Mononuclear cell (primary cell): ENCODE results near the gene RCVRN. TPM values are rescaled to one million over a fixed set of nuclear protein-coding genes. Genes with fewer than 3 reads are reported as not detected.

Experiments
- H3K27me3 ChIP-seq: 2 replicates; pipeline ENCODE4 v1.6.0; 2011; ENCODE audit warnings: low read length, control low read depth; ENCODE audit not compliant: insufficient read depth
- H3K4me1 ChIP-seq: 2 replicates; pipeline ENCODE4 v1.5.1; 2011; ENCODE audit warnings: mild to moderate bottlenecking, low read length, control low read depth; ENCODE audit not compliant: insufficient read depth
- H3K4me3 ChIP-seq: 2 replicates; pipeline ENCODE4 v1.5.1; 2011; ENCODE audit warnings: mild to moderate bottlenecking, low read length, moderate library complexity
- H3K9me3 ChIP-seq: 2 replicates; pipeline ENCODE4 v1.5.1; 2011; ENCODE audit warnings: low read depth, mild to moderate bottlenecking, control low read depth, low read length
- total RNA-seq: library from RNA; depleted of rRNA; stranded (reverse); fragments of >200 nt; gene quantifications from one replicate; pipeline ENCODE4 v1.2.3, GENCODE V29; 2012

The RCVRN gene
- total RNA-seq, result 0.10 TPM

- Histone ChIP-seq H3K4me3 (no peak within 1 kb of the TSS), H3K9me3 (no peaks in the 10 kb centered on the region), H3K27me3 (no peaks in the 10 kb centered on the region), H3K4me1 (peaks cover 4% of the 10 kb centered on the region)
Observed at GRCh38 chr17:9905078-9905415, at the start of gene RCVRN. RCVRN (minus strand) TSS chr17:9905271; CDS start chr17:9905180, 91 bp downstream.

- Histone ChIP-seq H3K4me1 (no peaks in the 10 kb centered on the region), H3K27me3 (no peaks in the 10 kb centered on the region), H3K4me3 (no peak overlapping the region), H3K9me3 (no peaks in the 10 kb centered on the region)
Observed at GRCh38 chr17:9953492-9953891, 48.4 kb upstream of the RCVRN start.

- H3K27me3 ChIP-seq, result no peaks in the 10 kb centered on the region
- no peak overlapping the region for H3K4me3 ChIP-seq
- no peaks in the 10 kb centered on the region for H3K4me1 ChIP-seq
- H3K9me3 ChIP-seq, result no peaks in the 10 kb centered on the region
Observed at GRCh38 chr17:9951803-9952202, 46.7 kb upstream of the RCVRN start.

- Histone ChIP-seq H3K4me3 (no peak overlapping the region), H3K27me3 (no peaks in the 10 kb centered on the region), H3K9me3 (no peaks in the 10 kb centered on the region), H3K4me1 (no peaks in the 10 kb centered on the region)
Observed at GRCh38 chr17:9948928-9949327, 43.9 kb upstream of the RCVRN start.

- Histone ChIP-seq H3K27me3 (no peaks in the 10 kb centered on the region), H3K4me1 (no peaks in the 10 kb centered on the region), H3K4me3 (no peak overlapping the region), H3K9me3 (no peaks in the 10 kb centered on the region)
Observed at GRCh38 chr17:9944704-9945103, 39.6 kb upstream of the RCVRN start.

GRCh38 chr17:9943343-9943742 lies 38.3 kb upstream of the RCVRN start:
- Histone ChIP-seq H3K4me3 (no peak overlapping the region), H3K9me3 (no peaks in the 10 kb centered on the region), H3K4me1 (no peaks in the 10 kb centered on the region), H3K27me3 (no peaks in the 10 kb centered on the region)

- no peaks in the 10 kb centered on the region for H3K27me3 ChIP-seq
- H3K4me1 ChIP-seq, result no peaks in the 10 kb centered on the region
- no peaks in the 10 kb centered on the region for H3K9me3 ChIP-seq
- no peak overlapping the region for H3K4me3 ChIP-seq
Observed at GRCh38 chr17:9942885-9943284, 37.8 kb upstream of the RCVRN start.

- no peak overlapping the region for H3K4me3 ChIP-seq
- H3K27me3 ChIP-seq, result no peaks in the 10 kb centered on the region
- no peaks in the 10 kb centered on the region for H3K4me1 ChIP-seq
- no peaks in the 10 kb centered on the region for H3K9me3 ChIP-seq
Observed at GRCh38 chr17:9941305-9941704, 36.2 kb upstream of the RCVRN start.

- Histone ChIP-seq H3K4me3 (no peak overlapping the region), H3K27me3 (no peaks in the 10 kb centered on the region), H3K9me3 (no peaks in the 10 kb centered on the region), H3K4me1 (no peaks in the 10 kb centered on the region)
Observed at GRCh38 chr17:9940841-9941240, 35.8 kb upstream of the RCVRN start.

- no peaks in the 10 kb centered on the region for H3K27me3 ChIP-seq
- no peak overlapping the region for H3K4me3 ChIP-seq
- no peaks in the 10 kb centered on the region for H3K9me3 ChIP-seq
- no peaks in the 10 kb centered on the region for H3K4me1 ChIP-seq
Observed at GRCh38 chr17:9938764-9939163, 33.7 kb upstream of the RCVRN start.

- no peaks in the 10 kb centered on the region for H3K4me1 ChIP-seq
- no peak overlapping the region for H3K4me3 ChIP-seq
Observed at GRCh38 chr17:9937901-9938300, 32.8 kb upstream of the RCVRN start.

GRCh38 chr17:9937241-9937761 lies 32.2 kb upstream of the RCVRN start:
- no peak overlapping the region for H3K4me3 ChIP-seq
- H3K27me3 ChIP-seq, result no peaks in the 10 kb centered on the region
- no peaks in the 10 kb centered on the region for H3K4me1 ChIP-seq
- H3K9me3 ChIP-seq, result no peaks in the 10 kb centered on the region

More at GRCh38 chr17:9937901-9938300, 32.8 kb upstream of the RCVRN start:
- H3K27me3 ChIP-seq, result no peaks in the 10 kb centered on the region
- no peaks in the 10 kb centered on the region for H3K9me3 ChIP-seq

GRCh38 chr17:9936095-9936494 lies 31.0 kb upstream of the RCVRN start:
- no peaks in the 10 kb centered on the region for H3K9me3 ChIP-seq
- no peaks in the 10 kb centered on the region for H3K27me3 ChIP-seq
- H3K4me3 ChIP-seq, result no peak overlapping the region
- H3K4me1 ChIP-seq, result no peaks in the 10 kb centered on the region

- H3K27me3 ChIP-seq, result no peaks in the 10 kb centered on the region
- H3K4me3 ChIP-seq, result no peak overlapping the region
- H3K9me3 ChIP-seq, result no peaks in the 10 kb centered on the region
- H3K4me1 ChIP-seq, result no peaks in the 10 kb centered on the region
Observed at GRCh38 chr17:9935408-9935807, 30.3 kb upstream of the RCVRN start.

- H3K4me1 ChIP-seq, result no peaks in the 10 kb centered on the region
- no peaks in the 10 kb centered on the region for H3K27me3 ChIP-seq
- no peak overlapping the region for H3K4me3 ChIP-seq
- no peaks in the 10 kb centered on the region for H3K9me3 ChIP-seq
Observed at GRCh38 chr17:9934331-9934730, 29.3 kb upstream of the RCVRN start.

- H3K27me3 ChIP-seq, result no peaks in the 10 kb centered on the region
- no peaks in the 10 kb centered on the region for H3K4me1 ChIP-seq
- no peak overlapping the region for H3K4me3 ChIP-seq
- H3K9me3 ChIP-seq, result no peaks in the 10 kb centered on the region
Observed at GRCh38 chr17:9932491-9932890, 27.4 kb upstream of the RCVRN start.
